Amygdala (tissue), 56 donors: ENCODE data around the gene RPL22.
A peak's percentile ranks its signal among the peaks of the same experiment; 100 is the strongest.
"Not testable (repeated sequence)": the region's sequence is repeated elsewhere in the genome, so short reads cannot be mapped to it uniquely, and the experiment has no call there.

Source experiments
- DNase-seq, 56 donors: peaks; one replicate each; lab custom pipeline; 2025; lab: John Stamatoyannopoulos, UW

The RPL22 gene

DNA sequence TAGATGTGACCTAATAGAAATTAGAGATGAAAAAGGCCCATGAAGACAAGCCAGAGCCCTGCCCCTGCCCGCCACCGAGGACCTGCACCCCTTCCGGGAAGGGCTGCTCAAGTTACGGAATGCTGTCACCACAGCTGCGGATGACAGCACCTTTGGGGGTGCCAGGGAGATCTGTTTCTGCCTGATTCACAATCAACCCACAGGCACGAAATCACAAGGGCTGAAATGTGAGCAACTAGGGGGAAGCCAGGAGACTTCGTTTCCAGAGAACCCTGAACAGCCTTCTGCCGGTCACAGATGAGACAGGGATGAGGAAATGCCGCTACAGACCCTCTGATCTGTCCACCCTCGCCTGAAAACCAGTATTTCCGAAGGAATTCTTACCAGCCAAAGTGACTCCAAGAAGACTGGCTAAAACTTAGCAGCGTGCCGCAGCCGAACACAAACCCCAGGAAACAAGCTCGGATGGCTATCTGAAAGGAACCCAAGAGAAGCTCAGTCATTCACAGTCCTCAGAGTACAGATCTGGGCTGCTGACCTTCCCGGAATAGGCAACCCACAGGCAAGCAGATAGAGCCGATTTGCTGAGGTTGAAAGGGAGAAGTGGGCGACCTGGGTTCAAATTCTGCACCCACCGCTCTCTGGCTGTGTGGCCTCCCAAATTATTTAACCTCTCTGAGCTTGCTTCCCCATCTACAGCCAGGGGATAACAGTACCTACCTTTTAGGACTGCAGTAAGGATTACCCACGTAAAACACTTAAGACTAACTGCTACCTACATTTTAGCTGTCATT lies 35.3 kb upstream of the RPL22 start:
- no peak for DNase-seq

GRCh38 chr1:6233376-6233775 lies 34.0 kb upstream of the RPL22 start:
- DNase-seq = no peak

GRCh38 chr1:6225651-6226050 lies 26.3 kb upstream of the RPL22 start:
- no peak for DNase-seq

GRCh38 chr1:6224718-6225117 lies 25.3 kb upstream of the RPL22 start:
- DNase-seq = no peak

- DNase-seq = no peak
Observed at GRCh38 chr1:6223617-6224016, 24.2 kb upstream of the RPL22 start.

DNA sequence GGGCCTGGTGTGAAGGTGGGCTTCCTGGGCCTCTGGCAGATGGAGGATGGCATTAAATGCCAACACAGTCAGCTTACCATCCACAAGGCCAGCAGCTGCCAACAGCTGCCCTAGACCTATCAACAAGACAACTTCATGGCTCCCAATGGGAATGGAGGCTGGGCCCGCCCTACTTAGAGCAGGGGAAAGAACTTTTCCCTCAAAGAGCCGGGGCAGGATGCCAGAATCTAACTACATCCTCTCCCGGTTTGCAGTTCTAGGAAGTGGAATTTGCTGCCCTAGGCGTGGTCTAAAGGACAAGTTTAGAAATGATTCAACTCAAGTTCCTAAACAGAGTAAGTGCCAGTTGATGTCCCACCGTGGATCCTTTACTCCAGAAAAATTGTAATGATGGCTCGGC lies 23.2 kb upstream of the RPL22 start:
- DNase-seq = no peak

GRCh38 chr1:6221210-6221784 lies 21.9 kb upstream of the RPL22 start:
- DNase-seq = no peak

DNA sequence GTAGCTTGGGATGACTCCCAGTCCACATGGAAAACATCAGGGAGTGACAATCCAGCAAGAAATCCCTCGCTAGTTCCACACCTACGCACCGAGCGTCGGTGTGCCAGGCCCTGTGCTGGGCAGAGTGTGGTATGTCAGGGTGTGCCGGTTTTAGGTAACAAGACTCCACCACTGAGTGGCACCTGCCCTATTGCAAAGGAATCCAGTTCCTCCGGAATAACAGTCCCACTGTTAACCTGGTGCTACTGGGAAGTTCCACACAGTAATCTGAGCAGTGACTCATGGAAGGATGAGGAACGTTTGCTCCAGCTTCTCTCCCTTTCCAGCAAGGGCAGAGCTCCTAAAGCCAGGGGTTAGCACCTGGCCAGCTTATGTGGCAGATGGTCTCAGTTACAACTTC lies 20.8 kb upstream of the RPL22 start:
- DNase-seq = no peak

- DNase-seq = not testable (repeated sequence)
Observed at GRCh38 chr1:6219641-6220040, 20.2 kb upstream of the RPL22 start.

DNA sequence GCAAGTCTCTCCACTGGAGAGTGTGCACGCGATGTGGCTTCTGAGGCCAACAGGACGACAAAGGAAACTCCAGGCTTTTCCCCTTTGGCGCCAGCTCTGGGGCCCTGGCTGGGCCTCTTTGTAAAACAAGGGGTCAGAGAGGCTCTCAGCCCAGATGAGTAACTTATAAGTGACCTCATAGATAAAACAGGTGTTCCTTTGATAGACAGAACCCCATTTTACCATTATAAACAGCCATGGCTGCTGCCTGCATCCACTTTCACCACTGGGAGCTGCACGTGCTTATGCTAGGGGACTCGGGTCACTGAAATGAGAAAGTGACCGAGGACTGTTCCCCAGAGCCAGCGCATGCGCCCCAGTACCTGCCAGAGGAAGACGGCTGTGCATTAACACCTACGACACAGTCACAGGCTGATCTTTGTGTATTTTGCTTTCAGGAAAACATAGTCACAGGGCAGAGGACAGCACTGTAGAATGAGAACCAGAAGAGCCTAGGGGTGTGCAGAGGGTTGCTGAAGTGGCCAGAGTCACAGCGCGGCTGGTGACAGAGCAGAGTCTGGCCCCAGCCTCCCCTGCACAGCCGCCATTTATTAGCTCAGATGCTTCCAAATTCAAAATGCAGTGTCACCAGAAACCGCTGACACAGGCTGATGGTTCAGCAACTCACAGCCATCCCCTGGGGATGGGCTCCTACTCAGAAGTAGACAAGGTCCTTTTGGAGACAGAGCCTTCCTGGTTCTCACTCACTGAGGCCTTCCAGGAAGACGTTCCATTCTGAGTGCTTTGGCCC lies 19.2 kb upstream of the RPL22 start:
- DNase-seq = no peak

GRCh38 chr1:6212193-6212959 lies 13.0 kb upstream of the RPL22 start:
- no peak for DNase-seq

DNA sequence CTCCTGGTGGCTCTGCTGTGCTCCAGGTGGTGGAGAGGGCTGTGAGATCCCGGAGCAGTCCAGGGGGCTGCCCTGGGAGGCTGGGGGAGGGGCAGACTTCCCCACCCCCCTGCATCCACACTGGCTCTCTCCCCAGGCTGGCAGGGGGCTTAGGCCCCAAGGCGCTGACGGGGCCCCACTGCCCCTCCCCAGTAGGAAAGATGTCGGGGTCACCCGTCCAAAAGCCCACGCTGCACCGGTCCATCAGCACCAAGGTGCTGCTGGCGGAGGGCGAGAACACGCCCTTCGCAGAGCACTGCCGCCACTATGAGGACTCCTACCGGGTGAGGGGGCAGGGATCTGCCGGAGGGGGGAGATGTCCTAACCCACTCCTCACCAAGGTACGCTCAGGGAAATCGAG lies 12.3 kb upstream of the RPL22 start:
- DNase-seq = no peak

DNA sequence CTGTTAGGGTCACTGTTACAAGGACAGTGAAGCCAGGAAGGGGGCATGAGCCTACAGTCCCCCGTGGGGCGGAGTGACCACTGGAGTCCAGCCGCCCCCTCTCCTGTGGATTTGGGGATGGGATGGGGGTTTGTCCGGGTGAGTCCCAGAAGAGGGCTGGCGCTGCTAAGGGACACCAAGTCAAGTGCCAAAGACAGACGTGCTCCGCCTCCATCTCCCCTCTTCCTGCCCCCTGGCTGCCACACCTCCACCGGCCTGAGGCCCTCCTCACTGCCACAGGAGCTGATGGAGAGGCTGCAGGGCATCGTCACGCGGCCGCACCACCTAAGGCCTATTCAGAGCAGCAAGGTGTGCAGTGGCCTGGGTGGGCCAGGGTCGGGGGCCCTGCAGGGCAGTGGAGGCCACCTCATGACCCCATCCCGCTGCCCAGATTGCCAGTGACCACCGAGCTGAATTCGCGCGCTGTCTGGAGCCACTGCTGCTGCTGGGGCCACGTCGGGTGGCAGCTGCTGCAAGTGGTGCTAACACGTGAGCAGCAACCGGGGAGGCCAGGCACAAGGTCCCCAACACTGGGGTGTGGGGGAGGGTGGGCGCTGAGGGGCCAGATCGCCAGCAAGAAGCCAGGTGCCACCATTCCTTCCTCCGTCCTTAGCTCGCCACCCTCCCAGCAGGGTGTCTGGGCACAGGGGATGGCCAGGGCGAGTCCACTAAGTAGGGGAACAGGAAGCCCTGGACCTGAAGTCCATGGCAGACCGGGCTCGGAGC lies 11.4 kb upstream of the RPL22 start:
- no peak for DNase-seq

GRCh38 chr1:6209661-6210580 lies 10.5 kb upstream of the RPL22 start:
- no peak for DNase-seq

GRCh38 chr1:6208723-6209660 lies 9.6 kb upstream of the RPL22 start:
- DNase-seq = peak in 25 of 56 donors; percentile 15 to 60 (median 36)

- DNase-seq = no peak
Observed at GRCh38 chr1:6207921-6208320, 8.5 kb upstream of the RPL22 start.

- no peak for DNase-seq
Observed at GRCh38 chr1:6207075-6207885, 7.9 kb upstream of the RPL22 start.
